Cerebellar nuclear complex (tissue), 1 donor: ENCODE measurements around the gene FAM174C.

ENCODE experiments used
- DNase-seq, 2 experiments: peaks; one replicate each; lab custom pipeline; 2025; lab: John Stamatoyannopoulos, UW

FAM174C gene

DNA sequence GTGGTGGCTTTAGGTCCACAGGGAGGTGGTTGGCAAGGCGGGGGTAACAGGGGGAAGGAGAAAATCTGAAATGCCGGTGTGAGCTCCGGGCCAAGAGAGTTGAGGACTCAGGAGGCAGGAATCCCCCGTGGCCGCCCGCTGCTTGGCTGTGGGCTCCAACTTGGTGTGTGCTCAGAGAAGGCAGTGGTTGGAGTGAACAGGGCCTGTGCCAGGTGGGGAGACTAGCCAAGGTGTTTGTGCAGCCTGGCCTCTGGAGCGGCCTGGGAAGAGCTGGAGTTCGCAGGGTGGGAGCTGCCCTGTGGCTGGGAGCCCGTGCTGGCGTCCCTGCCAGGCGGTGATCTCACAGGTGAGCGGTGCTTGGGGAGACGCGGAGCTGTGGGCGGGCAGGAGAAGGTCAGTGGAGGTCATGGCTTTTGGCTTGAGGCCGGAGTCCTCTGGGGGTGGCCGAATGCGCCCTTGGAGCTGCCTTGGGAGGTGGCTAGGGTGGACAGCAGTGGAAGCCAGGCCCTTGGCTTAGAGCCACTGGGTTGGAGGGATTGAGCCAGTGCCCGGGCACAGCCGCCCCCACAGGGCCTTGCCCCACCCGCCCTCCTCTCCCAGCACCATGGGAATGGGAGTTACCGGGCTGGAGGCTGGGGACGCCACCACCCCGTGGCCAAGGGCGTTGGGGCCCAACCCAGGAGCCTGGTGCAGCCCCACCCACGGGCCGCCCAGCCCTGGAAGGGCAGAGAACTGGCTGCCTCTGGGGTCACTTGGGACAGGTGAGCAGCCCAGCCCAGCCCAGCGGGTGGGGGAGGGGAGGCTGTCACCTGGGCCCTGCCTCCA, 13.3 kb upstream of the FAM174C start:
- DNase-seq: peak in 1 of 2 experiments; percentile 19

DNA sequence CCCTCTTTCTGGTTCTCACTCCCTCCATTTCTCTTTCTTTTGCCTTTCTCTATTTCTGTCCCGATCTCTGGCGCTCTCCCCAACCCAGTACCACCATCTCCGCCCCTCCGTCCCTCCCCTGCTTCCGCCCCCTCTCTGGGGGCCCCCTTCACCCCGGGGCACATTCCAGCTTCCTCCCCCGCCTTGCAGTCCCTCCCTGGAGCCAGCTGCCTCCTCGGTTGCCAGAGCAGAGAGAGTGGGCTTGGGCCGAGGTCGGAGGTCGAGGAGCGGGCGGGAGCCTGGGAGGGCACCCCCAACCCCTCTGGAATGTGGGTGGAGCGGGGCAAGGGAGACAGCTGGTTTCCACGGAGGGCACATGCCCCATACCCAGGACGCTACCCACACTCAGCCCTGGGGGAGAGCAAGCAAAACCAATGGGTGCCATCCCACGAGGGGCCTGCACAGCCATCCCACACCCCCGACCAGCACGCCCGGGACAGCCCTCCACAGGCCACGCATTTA, 12.7 kb upstream of the FAM174C start:
- no peak for DNase-seq

DNA sequence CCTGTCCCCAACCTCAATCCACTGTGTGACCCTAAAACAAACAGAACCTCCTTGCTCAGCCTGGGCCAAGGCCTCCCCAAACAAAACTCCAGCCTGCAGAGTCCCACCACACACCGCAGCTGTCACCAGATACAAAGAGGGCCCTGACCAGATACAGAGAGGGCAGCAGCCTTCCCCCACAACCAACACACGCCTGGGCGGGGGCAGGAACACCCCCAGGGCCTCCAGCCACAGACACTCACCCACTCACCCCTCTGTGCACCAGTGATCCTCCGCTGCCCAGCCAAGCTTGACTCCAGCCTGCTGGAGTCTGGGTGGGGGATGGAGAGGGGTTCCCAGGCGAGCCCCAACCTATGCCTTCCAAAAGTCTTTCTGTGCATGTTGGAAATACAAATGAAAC, 12.1 kb upstream of the FAM174C start:
- DNase-seq: no peak

DNA sequence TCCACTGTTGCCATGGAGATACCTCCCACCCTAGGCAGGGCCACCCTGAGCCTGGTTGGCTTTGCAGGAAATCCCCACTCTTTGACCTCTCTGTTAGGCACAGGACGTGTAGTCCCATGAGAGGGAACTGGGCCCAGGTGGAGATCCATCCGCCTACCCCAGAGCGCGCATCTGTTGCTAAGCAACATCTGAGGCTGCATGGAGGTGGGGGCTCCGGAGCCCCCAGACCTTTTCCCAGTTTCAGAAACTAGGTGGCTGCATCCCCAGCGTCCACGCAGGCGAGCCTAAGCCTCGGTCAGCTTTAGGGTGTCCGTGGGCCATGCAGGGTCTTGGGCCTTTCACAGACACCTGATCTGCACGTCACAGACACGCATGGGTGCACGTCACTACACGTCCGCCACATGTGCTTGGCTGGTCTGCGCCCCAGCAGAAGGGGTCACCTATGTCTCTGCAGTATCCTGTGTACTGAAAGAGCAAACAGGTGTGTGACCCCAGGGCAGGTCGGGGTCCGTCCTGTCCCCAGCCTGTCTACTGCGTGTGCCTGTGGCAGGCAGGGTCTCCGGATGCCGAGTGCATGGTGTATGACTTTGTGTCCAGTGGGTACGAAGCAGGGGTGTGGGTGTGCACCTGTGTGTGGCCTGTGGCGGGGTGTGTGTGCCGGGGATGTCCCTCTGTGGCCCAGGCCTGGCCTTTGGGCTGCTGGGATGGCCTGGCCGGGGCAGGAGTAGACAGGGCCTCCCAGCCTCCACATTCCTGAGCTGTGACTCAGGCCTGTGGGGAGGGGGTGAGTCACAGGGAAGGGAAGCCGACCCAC, 10.3 kb upstream of the FAM174C start:
- no peak for DNase-seq

DNA sequence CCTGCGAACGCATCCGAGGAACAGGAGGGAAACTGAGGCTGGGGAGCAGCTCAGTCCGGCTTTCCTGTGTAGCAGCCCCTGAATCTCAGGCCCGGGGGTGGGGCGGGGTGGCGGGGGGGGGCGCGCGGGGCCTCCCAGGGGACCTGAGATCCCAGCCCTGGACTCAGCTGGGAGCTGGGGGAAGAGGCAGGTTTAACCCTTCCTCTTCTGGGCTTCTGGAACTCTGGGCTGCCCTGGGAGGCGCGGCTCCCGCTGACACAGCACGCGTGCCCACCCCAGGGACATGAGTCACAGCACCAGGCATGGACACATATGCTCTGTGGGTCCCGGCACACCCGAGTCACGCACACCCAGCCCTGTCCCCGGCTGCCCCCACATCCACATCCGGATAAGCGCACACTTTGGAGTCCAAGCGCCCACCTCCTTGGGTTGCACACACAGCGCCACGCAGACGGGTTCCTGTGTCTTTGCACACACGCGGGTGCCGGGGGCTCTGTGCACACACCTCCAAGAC, 9.7 kb upstream of the FAM174C start:
- no peak for DNase-seq

DNA sequence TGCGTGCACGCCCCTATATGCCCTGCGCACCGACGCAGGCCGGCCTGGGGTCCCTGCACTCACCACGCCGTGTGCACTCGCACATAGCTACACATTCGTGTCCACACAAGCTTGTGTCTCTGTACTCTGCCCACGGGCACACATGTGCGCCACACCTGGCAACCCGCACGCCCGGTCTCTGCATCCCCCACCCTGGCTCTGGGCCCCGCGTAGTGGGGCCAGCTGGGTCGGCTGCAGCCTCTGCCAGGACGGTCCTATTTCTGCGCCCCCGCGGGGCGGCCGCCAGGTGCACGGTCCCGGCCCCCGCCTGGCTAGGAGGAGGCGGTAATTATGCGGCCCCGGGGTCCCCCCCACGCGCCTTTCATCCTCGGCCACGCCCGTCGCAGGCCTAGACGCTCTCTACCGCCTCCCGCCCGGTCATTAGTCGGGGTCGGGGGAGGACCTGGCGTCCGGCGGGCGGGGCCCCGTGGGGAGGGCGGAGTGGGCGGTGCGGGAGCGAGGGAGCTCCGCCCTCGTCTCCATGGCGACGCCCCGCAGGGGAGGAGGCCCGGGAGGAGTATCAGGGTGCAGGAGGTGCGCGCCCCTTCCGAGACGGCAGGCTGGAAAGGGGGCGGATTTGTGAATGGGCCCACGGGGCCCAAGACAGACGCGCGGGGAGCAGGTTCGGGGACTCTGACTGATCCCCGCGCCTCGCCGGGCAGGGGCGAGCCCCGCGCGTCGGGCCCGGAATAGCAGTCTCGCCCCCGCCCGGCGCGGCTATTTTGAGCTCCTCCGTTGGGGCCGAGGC, 9.0 kb upstream of the FAM174C start:
- DNase-seq: peak in 1 of 2 experiments; percentile 75

DNA sequence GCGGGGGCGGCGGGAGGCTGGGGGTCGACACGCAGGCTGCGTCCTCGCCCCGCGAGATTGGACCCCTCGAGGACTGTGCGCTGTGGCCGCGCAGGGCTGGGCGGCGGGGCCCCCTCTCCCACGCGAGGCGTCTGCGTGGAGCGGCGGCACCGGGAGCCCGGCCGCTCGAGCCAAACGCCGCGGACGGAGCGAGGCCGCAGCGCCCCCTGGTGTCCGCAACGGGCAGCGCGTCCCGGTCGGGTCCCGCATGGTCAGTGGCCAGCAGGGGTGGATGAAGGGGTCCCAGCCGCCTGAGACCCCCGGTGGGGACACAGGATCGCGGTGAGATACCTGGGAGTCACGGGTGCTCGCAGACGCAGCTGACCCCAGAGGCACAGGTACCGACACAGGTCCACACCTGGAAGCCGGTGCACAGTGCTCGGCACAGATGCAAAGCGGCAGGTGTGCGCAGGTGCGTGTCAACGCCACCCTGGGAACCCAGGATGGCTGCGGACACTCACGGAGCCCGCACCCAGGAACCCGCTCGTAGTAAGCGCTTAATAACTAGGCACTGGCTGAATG, 8.3 kb upstream of the FAM174C start:
- no peak for DNase-seq

DNA sequence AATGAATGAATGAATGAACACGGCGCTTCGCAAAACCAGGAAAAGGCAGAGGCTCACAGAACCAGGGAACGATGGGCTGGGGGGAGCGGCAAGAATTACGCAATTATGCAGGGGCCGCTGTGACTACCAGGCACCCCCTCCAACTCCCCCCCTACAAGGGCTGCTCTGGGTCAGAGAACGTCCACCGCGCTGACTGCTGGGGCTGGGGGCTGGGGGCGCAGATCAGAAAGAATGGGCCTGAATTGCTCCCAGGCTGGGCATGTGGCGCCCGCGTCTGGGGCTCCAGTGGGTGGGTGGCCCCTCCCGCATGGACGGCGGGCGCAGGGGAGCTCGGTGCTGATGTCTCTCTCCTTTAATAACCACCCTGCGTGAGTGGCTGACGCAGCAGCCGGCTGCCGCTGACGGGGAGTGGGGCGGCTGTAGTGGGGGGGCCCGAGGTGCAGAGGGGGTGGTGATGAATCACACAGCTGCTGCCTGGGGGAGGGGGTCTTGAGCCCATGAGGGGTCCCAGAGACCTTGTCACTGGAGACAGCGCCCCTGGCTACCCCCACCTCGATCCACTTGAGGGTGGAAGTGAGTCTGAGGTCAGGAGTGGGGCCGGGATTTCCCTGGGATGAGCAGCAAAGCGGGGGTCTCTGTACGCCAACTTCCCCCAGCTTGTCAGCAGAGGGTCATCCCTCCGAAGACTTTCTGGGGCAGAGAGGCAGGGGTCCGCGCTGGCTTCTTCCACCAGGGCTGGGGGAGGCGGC, 7.7 kb upstream of the FAM174C start:
- DNase-seq: no peak

DNA sequence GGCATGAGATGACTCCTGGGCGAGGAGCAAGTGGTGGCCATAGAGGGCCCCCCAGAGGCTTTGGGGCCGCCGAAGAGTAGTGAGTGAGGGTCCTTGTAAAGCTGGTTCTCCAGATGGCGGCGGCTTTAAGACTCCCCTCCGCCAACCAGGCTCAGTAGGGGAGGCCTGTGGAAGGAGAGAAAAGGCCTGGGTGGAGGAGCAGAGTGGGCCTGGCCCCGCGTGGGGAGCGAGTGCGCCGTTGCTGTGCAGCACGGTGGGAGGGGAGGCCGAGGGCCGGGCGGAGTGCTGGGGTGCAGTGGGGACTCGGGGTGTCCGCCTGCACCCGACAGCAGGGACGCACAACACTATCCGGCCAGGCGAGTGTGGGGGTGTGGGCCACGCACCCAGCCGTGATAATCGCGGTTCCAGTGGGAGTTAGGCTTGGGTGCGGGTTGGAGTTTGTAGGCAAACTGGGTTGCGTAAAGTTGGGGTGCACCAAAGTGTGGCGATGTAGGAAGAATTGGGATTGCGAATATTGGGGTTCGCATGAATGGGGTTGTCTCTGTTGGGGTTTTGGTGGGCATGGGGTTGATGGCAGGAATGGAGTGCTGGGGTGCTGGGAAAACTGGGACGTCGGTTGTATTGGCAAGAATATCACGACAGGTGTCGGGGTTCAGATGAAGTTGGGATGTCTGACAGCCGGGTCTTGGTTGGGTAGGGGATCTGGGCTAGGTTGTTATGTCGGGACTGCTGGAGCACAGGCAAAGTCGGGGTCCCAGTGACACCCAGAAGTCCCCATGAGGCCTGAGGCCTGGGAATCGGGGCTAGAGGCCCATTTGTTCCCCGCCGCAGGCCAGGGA, 6.9 kb upstream of the FAM174C start:
- DNase-seq: no peak

DNA sequence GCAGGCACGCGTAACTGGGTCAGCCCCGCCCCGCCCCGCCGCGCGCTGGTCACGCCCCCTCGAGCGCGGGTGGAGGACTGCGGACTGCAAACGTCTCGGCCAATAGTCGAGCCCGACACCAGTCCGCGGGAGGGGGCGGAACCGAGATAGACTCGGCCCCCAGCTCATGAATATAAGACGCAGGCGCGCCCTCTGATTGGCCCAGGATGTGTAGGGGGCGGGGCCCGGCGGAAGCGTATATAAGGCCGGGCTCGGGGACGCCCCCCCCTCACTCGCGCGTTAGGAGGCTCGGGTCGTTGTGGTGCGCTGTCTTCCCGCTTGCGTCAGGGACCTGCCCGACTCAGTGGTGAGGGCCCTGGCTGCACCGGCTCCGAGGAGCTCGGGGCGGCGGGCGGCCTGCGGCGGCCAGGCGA, 6.3 kb upstream of the FAM174C start, which contains the start of gene CIRBP:
TSS of gene CIRBP (plus strand) at position 268 of the 413 bp plus-strand sequence. CDS start 1,602 bp downstream, outside the sequence.
- peak; percentile 96 to 97 for DNase-seq

DNA sequence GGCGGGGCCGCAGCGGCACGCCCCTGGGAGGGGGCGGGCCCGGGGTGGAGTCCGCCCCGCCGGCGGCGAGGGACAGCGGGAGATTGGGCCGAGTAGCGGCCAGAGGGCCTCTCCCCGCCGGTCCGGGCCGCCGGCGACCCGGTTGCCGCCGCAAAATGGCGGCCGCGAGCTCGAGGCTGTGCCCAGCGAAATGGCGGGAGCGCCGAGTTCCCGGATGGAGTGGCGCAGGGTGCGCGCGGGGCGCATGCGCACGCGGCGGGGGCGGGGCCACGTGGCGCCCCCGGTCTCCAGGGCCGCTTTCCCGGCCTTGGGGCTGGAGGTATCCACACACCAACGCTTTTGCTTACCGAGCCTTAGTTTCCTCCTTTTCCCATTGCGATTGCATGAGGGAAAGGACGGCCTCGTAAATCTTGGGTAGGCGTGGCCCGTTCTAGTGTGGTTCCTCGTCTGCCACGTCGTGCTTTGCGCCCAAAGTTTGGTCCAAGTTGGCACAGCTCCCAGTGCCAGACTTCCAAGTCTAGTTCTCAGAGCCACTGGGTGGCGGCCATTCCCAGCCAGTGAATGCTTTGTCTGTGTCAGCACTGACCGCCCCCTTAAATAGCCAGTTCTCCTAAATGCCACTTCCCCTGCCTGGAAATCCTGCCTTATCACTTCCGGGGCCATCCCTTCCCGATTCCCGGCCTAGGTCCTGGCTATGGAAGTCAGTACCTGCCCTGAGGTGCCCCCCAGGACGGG, 5.7 kb upstream of the FAM174C start:
- peak in 1 of 2 experiments; percentile 52 for DNase-seq

DNA sequence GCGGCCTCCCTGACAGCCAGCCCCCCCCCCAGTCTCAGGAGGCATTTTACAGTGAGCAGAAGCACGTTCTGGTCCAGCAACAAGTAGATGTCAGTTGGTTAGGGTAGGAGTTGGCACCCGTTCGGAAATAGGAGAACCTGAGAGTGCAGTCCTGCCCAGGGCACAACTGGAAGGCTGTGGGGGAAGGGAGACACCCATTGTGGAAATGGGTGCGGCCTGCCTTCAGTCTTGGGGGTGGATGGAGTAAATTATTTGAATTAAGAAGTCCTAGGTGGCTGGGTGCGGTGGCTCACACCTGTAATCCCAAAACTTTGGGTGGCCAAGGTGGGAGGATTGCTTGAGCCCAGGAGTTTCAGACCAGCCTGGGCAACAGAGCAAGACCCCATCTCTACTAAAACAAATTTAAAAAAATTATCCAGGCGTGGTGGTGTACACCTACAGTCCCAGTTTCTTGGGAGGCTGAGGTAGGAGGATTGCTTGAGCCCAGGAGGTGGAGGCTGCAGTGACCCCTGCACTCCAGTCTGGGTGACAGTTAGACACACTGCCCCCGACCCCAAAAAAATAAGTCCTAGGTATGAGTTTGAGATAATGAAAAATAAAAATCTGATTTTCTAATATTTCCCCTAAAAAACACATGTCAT, 5.0 kb upstream of the FAM174C start:
- no peak for DNase-seq

DNA sequence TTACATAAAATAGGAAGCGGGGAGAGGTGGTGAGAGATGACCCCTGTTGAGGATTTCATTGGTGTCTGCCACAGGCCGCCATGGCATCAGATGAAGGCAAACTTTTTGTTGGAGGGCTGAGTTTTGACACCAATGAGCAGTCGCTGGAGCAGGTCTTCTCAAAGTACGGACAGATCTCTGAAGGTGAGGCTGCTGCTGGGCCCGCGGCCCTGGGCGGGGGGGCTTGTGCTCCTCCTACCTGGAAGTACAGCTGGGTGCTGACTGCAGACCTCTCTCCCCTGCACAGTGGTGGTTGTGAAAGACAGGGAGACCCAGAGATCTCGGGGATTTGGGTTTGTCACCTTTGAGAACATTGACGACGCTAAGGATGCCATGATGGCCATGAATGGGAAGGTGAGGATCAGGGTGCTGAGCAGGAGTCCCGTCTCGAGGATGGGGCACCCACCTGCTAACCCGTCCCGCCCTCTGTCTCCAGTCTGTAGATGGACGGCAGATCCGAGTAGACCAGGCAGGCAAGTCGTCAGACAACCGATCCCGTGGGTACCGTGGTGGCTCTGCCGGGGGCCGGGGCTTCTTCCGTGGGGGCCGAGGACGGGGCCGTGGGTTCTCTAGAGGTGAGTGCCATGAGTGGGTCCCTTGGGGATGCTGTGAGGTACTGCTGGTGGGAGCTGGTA, 4.3 kb upstream of the FAM174C start:
- no peak for DNase-seq

DNA sequence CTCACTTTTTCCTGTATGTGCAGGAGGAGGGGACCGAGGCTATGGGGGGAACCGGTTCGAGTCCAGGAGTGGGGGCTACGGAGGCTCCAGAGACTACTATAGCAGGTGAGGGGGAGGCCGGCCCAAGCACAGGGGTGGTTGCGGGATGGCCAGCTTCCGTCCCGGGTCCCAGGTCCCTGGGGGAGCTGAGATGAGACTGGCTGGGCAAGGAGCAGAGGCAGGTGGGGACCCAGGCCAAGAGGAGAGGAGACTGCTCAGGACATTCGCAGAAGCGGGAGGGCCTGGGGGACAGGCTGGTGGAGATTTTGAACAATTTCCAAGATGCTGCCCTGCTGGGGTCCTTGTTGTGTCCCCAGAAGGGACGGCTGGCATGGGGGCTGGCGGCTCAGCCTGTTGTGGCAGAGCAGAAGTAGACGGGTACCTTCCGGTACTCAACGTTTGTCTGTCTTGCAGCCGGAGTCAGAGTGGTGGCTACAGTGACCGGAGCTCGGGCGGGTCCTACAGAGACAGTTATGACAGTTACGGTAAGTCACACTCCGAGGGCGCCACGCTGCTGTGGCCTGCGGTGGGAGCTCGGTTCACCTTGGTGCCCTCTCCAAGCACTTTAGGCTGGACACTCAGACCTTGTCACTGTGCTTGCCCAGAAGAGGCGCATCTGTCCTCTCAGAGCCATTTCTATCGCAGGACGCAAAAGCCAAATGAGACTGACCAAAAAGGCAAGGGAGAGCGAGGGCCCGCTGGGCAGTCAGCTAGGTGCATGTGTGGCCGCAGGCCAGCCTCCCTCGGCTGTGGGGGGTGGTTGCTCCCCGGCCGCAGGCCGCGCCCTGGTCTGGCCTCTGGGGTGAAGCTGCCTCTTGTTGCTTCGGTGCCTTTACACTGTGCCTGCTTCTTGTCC, 3.6 kb upstream of the FAM174C start:
- no peak for DNase-seq

DNA sequence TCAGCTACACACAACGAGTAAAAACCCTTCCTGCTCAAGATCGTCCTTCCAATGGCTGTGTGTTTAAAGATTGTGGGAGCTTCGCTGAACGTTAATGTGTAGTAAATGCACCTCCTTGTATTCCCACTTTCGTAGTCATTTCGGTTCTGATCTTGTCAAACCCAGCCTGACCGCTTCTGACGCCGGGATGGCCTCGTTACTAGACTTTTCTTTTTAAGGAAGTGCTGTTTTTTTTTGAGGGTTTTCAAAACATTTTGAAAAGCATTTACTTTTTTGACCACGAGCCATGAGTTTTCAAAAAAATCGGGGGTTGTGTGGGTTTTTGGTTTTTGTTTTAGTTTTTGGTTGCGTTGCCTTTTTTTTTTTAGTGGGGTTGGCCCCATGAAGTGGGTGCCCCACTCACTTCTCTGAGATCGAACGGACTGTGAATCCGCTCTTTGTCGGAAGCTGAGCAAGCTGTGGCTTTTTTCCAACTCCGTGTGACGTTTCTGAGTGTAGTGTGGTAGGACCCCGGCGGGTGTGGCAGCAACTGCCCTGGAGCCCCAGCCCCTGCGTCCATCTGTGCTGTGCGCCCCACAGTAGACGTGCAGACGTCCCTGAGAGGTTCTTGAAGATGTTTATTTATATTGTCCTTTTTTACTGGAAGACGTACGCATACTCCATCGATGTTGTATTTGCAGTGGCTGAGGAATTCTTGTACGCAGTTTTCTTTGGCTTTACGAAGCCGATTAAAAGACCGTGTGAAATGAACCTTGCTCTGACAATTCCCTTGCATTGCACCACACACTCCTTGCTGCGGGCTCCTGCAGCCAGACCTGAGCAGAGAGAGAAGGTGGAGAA, 2.7 kb upstream of the FAM174C start:
- DNase-seq: no peak
